A172 (cell line): Measurements from ENCODE around the gene ITGA2B. TPM values are rescaled to one million over a fixed set of nuclear protein-coding genes. Genes with fewer than 3 reads are reported as not detected.
"Not testable (repeated sequence)": the region's sequence is repeated elsewhere in the genome, so short reads cannot be mapped to it uniquely, and the experiment has no call there.

Source experiments
- DNase-seq: peaks from one replicate; pipeline ENCODE4 v3.0.0-alpha.2; 2015; ENCODE audit warnings: low spot score
- total RNA-seq: library from RNA; depleted of rRNA; stranded (reverse); fragments of >200 nt; shearing (Covaris generic); gene quantifications from 2 replicates; pipeline ENCODE4 v1.2.3, GENCODE V29; 2014; rRNA removed

Gene ITGA2B
- total RNA-seq, 1 experiment from 2014 or later = 0.05 TPM

- DNase-seq = not testable (repeated sequence)
These were observed 59.2 kb downstream of the ITGA2B start for GRCh38 chr17:44330263-44330662.

GRCh38 chr17:44329516-44329915 is 59.9 kb downstream of the ITGA2B start:
- not testable (repeated sequence) for DNase-seq

- DNase-seq = no peak
These were observed 61.6 kb downstream of the ITGA2B start for GRCh38 chr17:44327715-44328449.

- peak; percentile 96 for DNase-seq
These were observed 62.5 kb downstream of the ITGA2B start for GRCh38 chr17:44326861-44327444.

GRCh38 chr17:44324571-44325275 is 64.7 kb downstream of the ITGA2B start, which contains the start of gene SLC25A39:
SLC25A39 (minus strand) TSS chr17:44324823; CDS start chr17:44323562, 1,261 bp downstream.
- DNase-seq = peak; percentile 74

- DNase-seq = no peak
These were observed 65.3 kb downstream of the ITGA2B start for GRCh38 chr17:44324092-44324570.

- DNase-seq = no peak
These were observed 65.9 kb downstream of the ITGA2B start for GRCh38 chr17:44323359-44324091.

- DNase-seq = no peak
These were observed 67.1 kb downstream of the ITGA2B start for GRCh38 chr17:44322236-44322895.

Other genes with a start within 250 kb of the ITGA2B start
- gene HROB, start 247.7 kb downstream of the ITGA2B start, total RNA-seq = 4.9 and 7.7 TPM in 2 replicates
- gene ASB16, start 218.9 kb downstream of the ITGA2B start, total RNA-seq = 0.29 TPM in 1 of 2 replicates, not detected in the other
- gene TMUB2, start 202.7 kb downstream of the ITGA2B start, total RNA-seq = 32.9 and 33.7 TPM in 2 replicates
- 44.3 and 54.5 TPM in 2 replicates for gene ATXN7L3, start 189.8 kb downstream of the ITGA2B start, total RNA-seq
- gene UBTF, start 170.0 kb downstream of the ITGA2B start, total RNA-seq = 67.4 and 75.3 TPM in 2 replicates
- not detected in 2 replicates for gene SLC4A1, start 121.5 kb downstream of the ITGA2B start, total RNA-seq
- 0.86 TPM in 1 of 2 replicates, not detected in the other for gene RUNDC3A, start 81.0 kb downstream of the ITGA2B start, total RNA-seq
- gene SLC25A39, start 64.8 kb downstream of the ITGA2B start, total RNA-seq = 190 and 199 TPM in 2 replicates
- gene GRN, start 44.3 kb downstream of the ITGA2B start, total RNA-seq = 285 and 293 TPM in 2 replicates
- gene FAM171A2, start 25.8 kb downstream of the ITGA2B start, total RNA-seq = 24.5 and 31.1 TPM in 2 replicates
- gene GPATCH8, start 113.8 kb upstream of the ITGA2B start, total RNA-seq = 13.6 and 19.3 TPM in 2 replicates
- gene FZD2, start 167.8 kb upstream of the ITGA2B start, total RNA-seq = 18.2 and 24.4 TPM in 2 replicates